ENCODE measurements around the gene CNTN3. TPM values are rescaled to one million over a fixed set of nuclear protein-coding genes. Genes with fewer than 3 reads are reported as not detected.

CNTN3 gene
- total RNA-seq = 1 to 10 TPM in 4 of 6 donors, under 1 TPM in 2; 0.55 to 5.2 (median 1.2) TPM

DNA sequence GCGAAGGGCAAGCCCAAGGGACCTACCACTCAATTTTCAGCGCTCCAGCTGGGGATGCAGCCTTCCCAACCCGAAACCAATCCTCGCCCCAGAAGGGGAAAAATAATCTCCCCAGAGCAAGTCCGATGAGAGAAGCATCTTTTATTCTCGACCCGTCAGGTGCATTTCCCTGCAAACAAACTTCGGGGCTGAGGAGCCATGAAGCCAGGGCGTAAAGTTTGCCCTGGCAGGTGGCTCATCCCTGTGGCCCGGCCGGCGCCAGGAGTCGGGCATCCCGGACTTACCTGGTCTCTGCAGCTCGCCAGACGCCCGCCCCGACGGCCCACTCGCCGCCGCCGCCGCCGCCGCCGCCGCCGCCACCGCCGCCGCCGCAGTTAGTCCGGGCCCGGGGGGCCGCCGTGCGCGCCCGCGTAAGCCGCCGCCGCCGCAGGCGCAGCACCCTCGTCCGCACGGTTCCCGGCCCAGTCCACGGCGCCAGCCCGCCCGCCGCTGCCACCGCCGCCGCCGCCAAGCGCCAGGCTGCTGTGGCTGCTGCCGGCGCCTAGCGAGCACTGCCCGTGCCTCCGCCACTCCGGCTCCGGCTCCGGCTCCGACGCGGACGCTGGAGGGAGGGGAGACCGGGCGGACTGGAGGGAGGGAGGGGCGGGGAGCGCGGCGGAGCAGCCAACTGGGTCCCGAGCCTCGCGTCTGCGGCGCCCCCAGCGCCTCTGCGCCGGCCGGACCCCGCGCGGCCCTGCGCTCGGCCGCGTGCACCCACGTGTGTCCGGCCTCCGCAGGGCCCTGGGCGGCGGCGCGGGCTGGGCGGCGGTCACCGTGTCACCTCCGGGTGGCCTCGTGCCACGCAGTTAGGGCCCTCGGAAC, at the start of gene CNTN3:
Gene CNTN3, minus strand, starts transcription at position 553 of the 861 bp plus-strand sequence. CDS start 93,547 bp downstream, outside the sequence.
- H3K27me3 ChIP-seq = peaks cover 0 to 10% (median 0%) of the 10 kb centered on the region in 4 donors
- DNase-seq = peak; percentile 21 to 87
- H3K4me3 ChIP-seq = peak within 1 kb of the TSS in 3 of 4 donors; percentile 41 to 50 (median 41)
- ATAC-seq (ENCODE audit: low FRiP score in 2 of 2) = peak; percentile 56 to 72
- TF ChIP-seq POLR2A (IDR thresholded peaks at IDR 0.05) = no peak
- no peak for TF ChIP-seq EP300 (IDR thresholded peaks at IDR 0.05)
- TF ChIP-seq, protein P1, sequence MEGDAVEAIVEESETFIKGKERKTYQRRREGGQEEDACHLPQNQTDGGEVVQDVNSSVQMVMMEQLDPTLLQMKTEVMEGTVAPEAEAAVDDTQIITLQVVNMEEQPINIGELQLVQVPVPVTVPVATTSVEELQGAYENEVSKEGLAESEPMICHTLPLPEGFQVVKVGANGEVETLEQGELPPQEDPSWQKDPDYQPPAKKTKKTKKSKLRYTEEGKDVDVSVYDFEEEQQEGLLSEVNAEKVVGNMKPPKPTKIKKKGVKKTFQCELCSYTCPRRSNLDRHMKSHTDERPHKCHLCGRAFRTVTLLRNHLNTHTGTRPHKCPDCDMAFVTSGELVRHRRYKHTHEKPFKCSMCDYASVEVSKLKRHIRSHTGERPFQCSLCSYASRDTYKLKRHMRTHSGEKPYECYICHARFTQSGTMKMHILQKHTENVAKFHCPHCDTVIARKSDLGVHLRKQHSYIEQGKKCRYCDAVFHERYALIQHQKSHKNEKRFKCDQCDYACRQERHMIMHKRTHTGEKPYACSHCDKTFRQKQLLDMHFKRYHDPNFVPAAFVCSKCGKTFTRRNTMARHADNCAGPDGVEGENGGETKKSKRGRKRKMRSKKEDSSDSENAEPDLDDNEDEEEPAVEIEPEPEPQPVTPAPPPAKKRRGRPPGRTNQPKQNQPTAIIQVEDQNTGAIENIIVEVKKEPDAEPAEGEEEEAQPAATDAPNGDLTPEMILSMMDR (IDR thresholded peaks at IDR 0.05) = no peak
- TF ChIP-seq POLR2AphosphoS5 (IDR thresholded peaks at IDR 0.05) = no peak
- H3K4me1 ChIP-seq = peaks cover 0 to 5% (median 2%) of the 10 kb centered on the region in 4 donors
- H3K36me3 ChIP-seq = no peaks in the 10 kb centered on the region
- H3K27ac ChIP-seq = no peak within 1 kb of the TSS
- H3K9me3 ChIP-seq = no peaks in the 10 kb centered on the region
- WGBS, 2 donors = 6% methylated on average over 6 to 15 of the region's 108 CpGs

DNA sequence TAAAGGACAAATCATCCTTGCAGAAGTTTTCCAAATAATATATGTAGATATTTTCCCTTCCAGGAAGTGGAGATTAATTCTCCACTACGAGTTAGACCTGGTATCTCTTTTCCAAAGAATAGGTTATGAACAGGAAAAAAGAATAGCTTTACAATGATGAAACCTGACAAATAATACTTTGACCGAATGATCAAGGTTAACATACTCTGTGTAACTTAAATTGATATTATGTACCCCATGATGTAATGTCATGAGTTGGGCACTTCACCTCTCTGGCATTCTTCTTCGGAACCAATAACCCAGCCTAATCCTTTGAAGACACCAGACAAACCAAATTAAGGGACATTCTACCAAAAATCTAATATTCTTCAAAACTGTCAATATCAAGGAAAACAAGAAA, 48.7 kb upstream of the CNTN3 start:
- no peaks in the 10 kb centered on the region for H3K27me3 ChIP-seq
- TF ChIP-seq POLR2A (IDR thresholded peaks at IDR 0.05) (no peak), EP300 (IDR thresholded peaks at IDR 0.05) (no peak), POLR2AphosphoS5 (IDR thresholded peaks at IDR 0.05) (no peak)
- TF ChIP-seq, protein P1 (IDR thresholded peaks at IDR 0.05) = no peak
- H3K27ac ChIP-seq = no peak overlapping the region
- no peak overlapping the region for H3K4me3 ChIP-seq
- ATAC-seq (ENCODE audit: low FRiP score in 2 of 2) (no peak), DNase-seq (no peak)
- WGBS, 2 donors = 76 to 84% methylated on average over 3 of the region's 3 CpGs
- H3K9me3 ChIP-seq = peaks cover 0 to 5% (median 0%) of the 10 kb centered on the region in 4 donors
- H3K36me3 ChIP-seq = no peaks in the 10 kb centered on the region
- no peaks in the 10 kb centered on the region for H3K4me1 ChIP-seq

DNA sequence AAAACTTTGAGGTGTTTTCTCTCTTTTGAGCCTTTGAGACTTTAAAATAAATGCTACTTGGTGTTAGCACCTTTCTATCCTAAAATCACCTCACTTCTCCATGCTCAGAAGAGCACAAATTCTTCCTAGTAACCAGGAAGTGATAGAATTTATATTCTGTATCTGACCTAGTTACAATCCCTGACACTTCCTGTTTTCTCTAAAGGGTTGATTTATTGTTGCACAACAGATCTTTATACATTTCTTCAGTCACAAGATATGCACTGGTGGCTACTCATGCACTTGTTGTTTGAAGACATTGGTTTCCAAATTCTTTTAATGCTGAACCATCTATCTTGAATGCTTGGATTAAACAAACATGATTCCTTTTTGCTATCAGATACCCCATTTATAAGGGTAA, 47.2 kb upstream of the CNTN3 start:
- no peaks in the 10 kb centered on the region for H3K4me1 ChIP-seq
- TF ChIP-seq, protein P1 (IDR thresholded peaks at IDR 0.05) = no peak
- TF ChIP-seq POLR2A (IDR thresholded peaks at IDR 0.05) = no peak
- TF ChIP-seq POLR2AphosphoS5 (IDR thresholded peaks at IDR 0.05) = no peak
- no peak for TF ChIP-seq EP300 (IDR thresholded peaks at IDR 0.05)
- H3K9me3 ChIP-seq = no peaks in the 10 kb centered on the region
- no peaks in the 10 kb centered on the region for H3K27me3 ChIP-seq
- ATAC-seq (ENCODE audit: low FRiP score in 2 of 2) (no peak), DNase-seq (no peak)
- no peak overlapping the region for H3K27ac ChIP-seq
- no peak overlapping the region for H3K4me3 ChIP-seq
- no peaks in the 10 kb centered on the region for H3K36me3 ChIP-seq

DNA sequence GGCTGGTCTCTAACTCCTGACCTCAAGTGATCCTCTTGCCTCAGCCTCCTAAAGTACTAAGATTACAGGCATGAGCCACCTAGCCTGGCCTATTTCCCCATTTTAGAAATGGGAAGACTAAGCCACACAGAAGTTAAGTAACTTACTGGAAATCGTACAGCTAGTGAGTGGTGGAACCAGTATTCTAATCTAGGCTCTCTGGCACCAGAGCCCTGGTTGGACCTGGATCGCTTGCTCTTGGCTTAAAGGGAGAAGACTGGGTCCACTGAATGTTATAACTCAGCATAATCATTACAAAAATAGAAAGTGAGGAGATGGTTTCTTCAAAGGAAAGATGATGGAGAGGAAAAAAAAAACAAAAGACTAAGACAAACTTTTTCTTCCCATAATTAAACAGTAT, 37.4 kb upstream of the CNTN3 start:
- Histone ChIP-seq H3K27ac (no peak overlapping the region), H3K4me1 (no peaks in the 10 kb centered on the region), H3K36me3 (no peaks in the 10 kb centered on the region), H3K9me3 (no peaks in the 10 kb centered on the region), H3K27me3 (no peaks in the 10 kb centered on the region), H3K4me3 (no peak overlapping the region)
- WGBS, 2 donors = 75 to 81% methylated on average over 2 of the region's 2 CpGs
- TF ChIP-seq, protein P1 (IDR thresholded peaks at IDR 0.05) = no peak
- no peak for TF ChIP-seq EP300 (IDR thresholded peaks at IDR 0.05)
- ATAC-seq (ENCODE audit: low FRiP score in 2 of 2) (no peak), DNase-seq (no peak)

DNA sequence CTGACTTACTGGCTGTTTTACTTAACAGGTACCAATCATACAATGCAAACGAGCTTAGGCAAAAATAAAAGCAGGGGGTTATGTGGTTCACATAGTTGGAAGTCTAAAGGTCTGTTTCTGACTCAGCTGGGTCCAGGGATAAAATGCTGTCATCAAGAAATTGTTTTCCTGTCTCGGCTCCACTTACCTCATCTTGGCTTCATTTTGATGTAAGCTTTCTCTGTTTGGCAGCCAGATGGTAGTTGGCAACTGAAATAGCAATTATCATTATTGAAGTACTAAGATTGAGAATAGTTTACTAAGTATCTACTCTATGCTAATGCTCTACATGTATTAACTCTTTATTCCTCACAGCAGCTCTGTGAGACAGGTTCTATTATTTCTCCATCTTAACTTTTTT, 36.8 kb upstream of the CNTN3 start:
- Histone ChIP-seq H3K27me3 (no peaks in the 10 kb centered on the region), H3K36me3 (no peaks in the 10 kb centered on the region), H3K27ac (no peak overlapping the region), H3K9me3 (no peaks in the 10 kb centered on the region), H3K4me1 (no peaks in the 10 kb centered on the region), H3K4me3 (no peak overlapping the region)
- TF ChIP-seq EP300 (IDR thresholded peaks at IDR 0.05) (no peak), POLR2A (IDR thresholded peaks at IDR 0.05) (no peak)
- TF ChIP-seq, protein P1 (IDR thresholded peaks at IDR 0.05) = no peak
- no peak for DNase-seq
- ATAC-seq (ENCODE audit: low FRiP score in 2 of 2) = no peak
- WGBS, 2 donors = 55 to 69% methylated on average over 2 of the region's 2 CpGs
